OCI-LY7 (cell line): Measurements from ENCODE around the gene GAB3.

Experiments
- CTCF ChIP-seq: fragments of 200-600 bp; sonication (generic); conservative IDR thresholded peaks from 2 replicates; pipeline ENCODE4 v1.5.1; 2014; ENCODE audit warnings: mild to moderate bottlenecking, antibody characterized with exemption, low read length, moderate library complexity, mixed read lengths
- EZH2phosphoT487 ChIP-seq: fragments of 200-600 bp; sonication (generic); IDR thresholded peaks from 2 replicates; pipeline ENCODE4 v1.6.1; 2018; ENCODE audit warnings: low read depth, borderline replicate concordance, mild to moderate bottlenecking, mixed run types, antibody characterized with exemption, low read length, moderate library complexity, mixed read lengths

GRCh38 chrX:154762537-154763296, 11.8 kb upstream of the GAB3 start, which contains the start of gene DKC1:
- TF ChIP-seq CTCF (no peak), EZH2phosphoT487 (no peak)
